Gastroesophageal sphincter (tissue), 3 donors: ENCODE measurements around the gene EPHA1.

Experiments used
- POLR2A ChIP-seq, 2 donors: fragments of 450-650 bp; IDR thresholded peaks; one replicate each; pipeline ENCODE4 v1.6.1; 2017; ENCODE audit warnings: antibody characterized with exemption in 2 of 2, mild to moderate bottlenecking in 2 of 2, moderate library complexity in 1 of 2
- TF ChIP-seq, protein P1 (sequence below), 4 experiments: fragments of 200-600 bp in 2 of 4; fragments of 450-650 bp in 2 of 4; sonication (generic) in 1 of 4; IDR thresholded peaks; one replicate each; pipeline ENCODE4 v1.5.1; 2017 to 2019; ENCODE audit warnings: antibody characterized with exemption in 4 of 4, mild to moderate bottlenecking in 2 of 4, moderate library complexity in 2 of 4

GRCh38 chr7:143382126-143382790 lies 26.4 kb downstream of the EPHA1 start:
- no peak for TF ChIP-seq POLR2A (IDR thresholded peaks at IDR 0.05)
- TF ChIP-seq, protein P1, sequence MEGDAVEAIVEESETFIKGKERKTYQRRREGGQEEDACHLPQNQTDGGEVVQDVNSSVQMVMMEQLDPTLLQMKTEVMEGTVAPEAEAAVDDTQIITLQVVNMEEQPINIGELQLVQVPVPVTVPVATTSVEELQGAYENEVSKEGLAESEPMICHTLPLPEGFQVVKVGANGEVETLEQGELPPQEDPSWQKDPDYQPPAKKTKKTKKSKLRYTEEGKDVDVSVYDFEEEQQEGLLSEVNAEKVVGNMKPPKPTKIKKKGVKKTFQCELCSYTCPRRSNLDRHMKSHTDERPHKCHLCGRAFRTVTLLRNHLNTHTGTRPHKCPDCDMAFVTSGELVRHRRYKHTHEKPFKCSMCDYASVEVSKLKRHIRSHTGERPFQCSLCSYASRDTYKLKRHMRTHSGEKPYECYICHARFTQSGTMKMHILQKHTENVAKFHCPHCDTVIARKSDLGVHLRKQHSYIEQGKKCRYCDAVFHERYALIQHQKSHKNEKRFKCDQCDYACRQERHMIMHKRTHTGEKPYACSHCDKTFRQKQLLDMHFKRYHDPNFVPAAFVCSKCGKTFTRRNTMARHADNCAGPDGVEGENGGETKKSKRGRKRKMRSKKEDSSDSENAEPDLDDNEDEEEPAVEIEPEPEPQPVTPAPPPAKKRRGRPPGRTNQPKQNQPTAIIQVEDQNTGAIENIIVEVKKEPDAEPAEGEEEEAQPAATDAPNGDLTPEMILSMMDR (IDR thresholded peaks at IDR 0.05): no peak
